IPS DF 6.9 (cell line): Measurements from ENCODE around the gene ADCY7.

Source experiments
- DNase-seq: peaks from one replicate; pipeline ENCODE4 v3.0.0-alpha.2; 2013; ENCODE audit warnings: low read depth, low spot score
- H3K27ac ChIP-seq: one replicate; pipeline ENCODE4 v1.5.1; 2013; ENCODE audit warnings: low read length, control low read depth
- H3K27me3 ChIP-seq: 2 replicates; pipeline ENCODE4 v1.6.1; 2013; ENCODE audit warnings: mild to moderate bottlenecking, low read length; ENCODE audit not compliant: control insufficient read depth, insufficient read depth
- H3K36me3 ChIP-seq: 2 replicates; pipeline ENCODE4 v1.6.1; 2013; ENCODE audit warnings: low read length; ENCODE audit not compliant: control insufficient read depth, insufficient read depth
- H3K4me1 ChIP-seq: 2 replicates; pipeline ENCODE4 v1.6.1; 2013; ENCODE audit warnings: low read length; ENCODE audit not compliant: control insufficient read depth, insufficient read depth
- H3K4me3 ChIP-seq: 2 replicates; pipeline ENCODE4 v1.5.1; 2013; ENCODE audit warnings: mild to moderate bottlenecking, low read length
- H3K9me3 ChIP-seq: 2 replicates; pipeline ENCODE4 v1.6.1; 2013; ENCODE audit warnings: low read length, inconsistent platforms; ENCODE audit not compliant: control insufficient read depth, insufficient read depth
- WGBS: extraction: QIAGEN DNeasy Blood & Tissue Kit; methylation state at CpG from one replicate; pipeline ENCODE4 v1.1.7; 2013; ENCODE audit warnings: mixed read lengths, missing lambda C conversion rate; ENCODE audit not compliant: insufficient read length, insufficient coverage; 5-methylcytosine and 5-hydroxymethylcytosine counted together

ADCY7 gene

DNA sequence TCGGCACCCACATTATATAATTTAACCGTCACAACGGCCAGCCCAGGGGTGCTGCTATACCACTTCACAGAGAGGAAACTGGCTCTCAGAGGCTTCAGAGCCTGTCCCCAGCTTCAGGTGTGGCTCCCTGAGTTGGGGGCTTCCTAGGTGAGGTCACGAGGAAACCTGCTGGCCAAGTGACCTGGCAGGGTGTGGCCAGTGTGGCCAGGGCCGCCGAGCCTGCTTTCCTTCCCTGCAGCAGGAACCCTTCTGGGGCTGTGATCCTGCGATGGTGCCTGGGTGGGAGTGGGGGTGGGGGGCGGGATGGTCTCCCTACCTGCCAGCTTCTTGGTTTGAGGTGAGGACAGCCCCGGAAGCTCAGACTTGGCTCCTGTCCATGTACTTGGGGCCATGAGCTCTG is 39.9 kb downstream of the ADCY7 start:
- H3K27ac ChIP-seq = no peak overlapping the region
- H3K27me3 ChIP-seq = no peaks in the 10 kb centered on the region
- H3K36me3 ChIP-seq = no peaks in the 10 kb centered on the region; the same call in 1 of the 2 replicates
- no peaks in the 10 kb centered on the region for H3K9me3 ChIP-seq
- WGBS = no CpG with 5 or more reads among the region's 9 CpGs
- no peak overlapping the region for H3K4me3 ChIP-seq
- H3K4me1 ChIP-seq = no peaks in the 10 kb centered on the region
- DNase-seq = no peak

GRCh38 chr16:50308237-50308965 is 42.0 kb downstream of the ADCY7 start:
- H3K36me3 ChIP-seq = no peaks in the 10 kb centered on the region; the same call in 1 of the 2 replicates
- H3K27ac ChIP-seq = no peak overlapping the region
- H3K27me3 ChIP-seq = no peaks in the 10 kb centered on the region
- no peak overlapping the region for H3K4me3 ChIP-seq
- no peaks in the 10 kb centered on the region for H3K4me1 ChIP-seq
- H3K9me3 ChIP-seq = no peaks in the 10 kb centered on the region
- WGBS = no CpG with 5 or more reads among the region's 18 CpGs
- no peak for DNase-seq

GRCh38 chr16:50309156-50309526 is 42.8 kb downstream of the ADCY7 start:
- Histone ChIP-seq H3K4me3 (no peak overlapping the region), H3K9me3 (no peaks in the 10 kb centered on the region), H3K36me3 (peaks cover 4% of the 10 kb centered on the region), H3K27ac (no peak overlapping the region), H3K27me3 (no peaks in the 10 kb centered on the region), H3K4me1 (no peaks in the 10 kb centered on the region)
- no CpG with 5 or more reads among the region's 11 CpGs for WGBS
- DNase-seq = no peak

DNA sequence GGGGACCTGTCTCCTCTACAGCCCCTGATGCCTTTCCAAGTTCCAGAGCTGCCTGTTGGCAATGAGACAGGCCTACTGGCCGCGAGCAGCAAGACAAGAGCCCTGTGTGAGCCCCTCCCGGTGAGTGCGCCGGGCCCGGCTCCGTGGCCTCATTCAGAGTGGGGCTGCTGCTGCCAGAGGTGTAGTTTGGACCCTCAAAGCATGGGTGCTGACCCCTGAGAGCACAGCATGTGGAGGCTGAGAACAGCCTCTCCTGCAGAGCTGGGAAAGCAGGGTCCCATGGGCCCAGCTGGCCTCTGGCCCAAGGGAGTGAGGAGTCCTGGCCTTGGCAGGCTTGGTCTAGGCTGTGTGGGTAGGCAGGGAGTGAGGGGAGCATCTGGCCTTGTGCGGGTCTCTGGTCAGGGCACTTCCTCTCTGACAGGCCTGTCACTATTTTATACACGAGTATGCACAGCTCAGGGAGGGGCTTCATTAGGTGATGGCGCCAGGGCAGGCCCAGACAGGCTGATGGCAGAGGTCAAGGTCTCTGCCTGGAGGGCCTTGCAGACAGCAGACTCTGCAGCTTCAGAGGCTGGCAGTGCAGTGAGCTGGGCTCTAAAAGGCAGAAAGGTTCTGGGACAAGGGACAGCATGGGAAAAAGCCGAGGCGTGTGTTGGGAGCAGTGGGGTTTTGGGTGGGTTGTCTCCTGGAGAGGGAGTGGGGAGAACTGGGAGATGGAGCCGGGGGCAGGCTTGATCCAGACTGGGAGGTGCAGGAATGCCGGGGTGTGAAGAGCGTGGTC is 43.4 kb downstream of the ADCY7 start:
- no CpG with 5 or more reads among the region's 15 CpGs for WGBS
- no peak overlapping the region for H3K27ac ChIP-seq
- no peaks in the 10 kb centered on the region for H3K9me3 ChIP-seq
- H3K27me3 ChIP-seq = no peaks in the 10 kb centered on the region
- peaks cover 5% of the 10 kb centered on the region for H3K36me3 ChIP-seq
- H3K4me1 ChIP-seq = no peaks in the 10 kb centered on the region
- no peak for DNase-seq
- no peak overlapping the region for H3K4me3 ChIP-seq

DNA sequence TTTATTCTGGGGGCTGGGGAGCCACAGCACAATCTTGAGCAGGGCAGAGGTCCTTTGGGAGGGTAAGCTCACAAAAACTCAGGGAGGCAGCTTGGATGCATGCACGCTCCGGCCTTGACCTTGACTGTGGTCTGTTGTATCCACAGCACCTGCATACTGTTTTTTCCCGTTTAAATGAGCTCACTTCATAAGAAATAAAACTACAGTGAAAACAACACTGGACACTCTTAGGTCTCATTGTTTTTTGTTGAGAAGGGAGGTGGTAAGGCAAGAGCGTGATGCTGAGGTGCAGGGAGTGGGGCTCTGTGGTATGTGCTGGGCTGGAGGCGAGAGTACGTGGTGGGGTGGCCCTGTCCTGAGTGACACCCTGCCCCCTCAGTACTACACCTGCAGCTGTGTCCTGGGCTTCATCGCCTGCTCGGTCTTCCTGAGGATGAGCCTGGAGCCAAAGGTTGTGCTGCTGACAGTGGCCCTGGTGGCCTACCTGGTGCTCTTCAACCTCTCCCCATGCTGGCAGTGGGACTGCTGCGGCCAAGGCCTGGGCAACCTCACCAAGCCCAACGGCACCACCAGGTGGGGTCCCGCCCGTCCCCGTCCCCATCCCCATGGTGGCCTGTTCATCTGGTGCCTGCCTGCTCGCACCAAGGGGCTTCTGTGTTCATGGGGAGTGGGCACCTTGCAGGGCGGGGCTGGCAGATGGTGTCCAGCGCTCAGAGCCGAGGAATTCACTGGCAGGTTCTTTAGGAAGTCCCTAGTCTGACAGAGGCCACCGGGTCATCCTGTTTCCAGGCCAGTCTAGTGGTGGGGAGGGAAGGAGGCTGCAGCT is 44.2 kb downstream of the ADCY7 start:
- no CpG with 5 or more reads among the region's 18 CpGs for WGBS
- H3K4me1 ChIP-seq = no peaks in the 10 kb centered on the region
- H3K9me3 ChIP-seq = no peaks in the 10 kb centered on the region
- peaks cover 10% of the 10 kb centered on the region for H3K36me3 ChIP-seq
- H3K27me3 ChIP-seq = no peaks in the 10 kb centered on the region
- DNase-seq = no peak
- H3K4me3 ChIP-seq = no peak overlapping the region
- H3K27ac ChIP-seq = no peak overlapping the region

GRCh38 chr16:50311134-50311528 is 44.8 kb downstream of the ADCY7 start:
- Histone ChIP-seq H3K36me3 (peaks cover 13% of the 10 kb centered on the region), H3K4me1 (no peaks in the 10 kb centered on the region), H3K27me3 (no peaks in the 10 kb centered on the region), H3K4me3 (no peak overlapping the region), H3K9me3 (no peaks in the 10 kb centered on the region), H3K27ac (no peak overlapping the region)
- no peak for DNase-seq
- no CpG with 5 or more reads among the region's 4 CpGs for WGBS

DNA sequence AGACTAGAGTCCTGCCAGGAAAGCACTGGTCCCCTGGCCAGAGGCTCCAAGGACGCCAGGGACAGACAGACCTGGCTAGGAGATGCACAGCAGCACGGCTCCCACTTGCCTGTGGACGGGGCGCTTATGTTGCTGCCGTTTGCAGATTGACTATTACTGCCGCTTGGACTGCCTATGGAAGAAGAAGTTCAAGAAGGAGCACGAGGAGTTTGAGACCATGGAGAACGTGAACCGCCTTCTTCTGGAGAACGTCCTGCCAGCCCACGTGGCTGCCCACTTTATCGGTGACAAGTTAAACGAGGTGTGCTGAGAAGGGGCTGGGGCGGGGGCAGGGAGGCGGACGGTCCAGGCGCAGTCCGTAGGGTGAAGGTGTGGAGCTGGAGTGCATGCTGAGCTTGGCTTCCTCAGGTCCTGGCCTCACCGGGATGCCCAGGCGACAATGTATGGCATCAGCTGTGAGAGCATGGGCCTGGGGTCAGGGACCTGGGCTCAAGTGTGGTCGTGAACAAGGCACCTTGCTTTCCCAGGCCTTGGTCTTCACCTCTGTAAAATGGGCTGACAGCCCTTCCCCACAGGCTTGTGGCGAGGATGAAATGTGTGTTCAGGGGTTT is 45.6 kb downstream of the ADCY7 start:
- Histone ChIP-seq H3K9me3 (no peaks in the 10 kb centered on the region), H3K27me3 (no peaks in the 10 kb centered on the region), H3K4me3 (no peak overlapping the region), H3K27ac (no peak overlapping the region), H3K36me3 (peaks cover 13% of the 10 kb centered on the region), H3K4me1 (no peaks in the 10 kb centered on the region)
- DNase-seq = no peak
- WGBS = no CpG with 5 or more reads among the region's 22 CpGs

DNA sequence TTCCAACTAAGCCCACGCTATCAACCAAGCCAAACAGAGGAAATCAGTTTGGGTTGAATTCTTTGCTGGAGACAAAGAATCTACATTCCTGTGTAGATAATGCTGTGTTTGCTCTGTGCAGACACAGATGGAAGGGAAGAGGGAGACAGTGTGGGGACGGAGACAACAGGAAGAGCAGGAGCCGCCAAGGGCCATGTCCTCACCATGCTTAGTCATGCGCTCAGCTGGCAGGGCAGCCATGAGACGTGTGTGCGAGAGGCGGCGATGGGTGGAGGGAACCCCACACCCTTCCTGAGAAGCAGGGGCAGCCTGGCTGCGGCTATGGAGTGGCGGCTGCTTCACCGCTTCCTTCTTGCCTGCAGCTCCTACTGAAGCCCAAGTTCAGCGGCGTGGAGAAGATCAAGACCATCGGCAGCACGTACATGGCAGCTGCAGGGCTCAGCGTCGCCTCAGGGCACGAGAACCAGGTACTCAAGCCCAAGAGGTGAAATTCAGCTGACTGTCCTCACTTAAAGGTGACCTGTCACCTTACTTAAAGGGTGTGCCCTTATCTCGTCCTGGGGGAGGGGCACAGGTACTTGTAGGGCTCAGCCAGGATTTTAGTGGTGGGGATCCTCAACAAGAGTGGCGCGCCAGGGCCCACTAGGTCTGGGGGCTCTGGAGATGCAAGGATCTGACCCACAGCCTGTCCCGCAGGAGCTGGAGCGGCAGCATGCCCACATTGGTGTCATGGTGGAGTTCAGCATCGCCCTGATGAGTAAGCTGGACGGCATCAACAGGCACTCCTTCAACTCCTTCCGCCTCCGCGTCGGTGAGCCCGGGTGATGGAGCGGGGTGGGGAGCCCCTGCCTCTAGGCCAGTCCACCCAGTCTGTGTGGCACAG is 47.5 kb downstream of the ADCY7 start:
- Histone ChIP-seq H3K36me3 (peaks cover 13% of the 10 kb centered on the region), H3K4me3 (no peak overlapping the region), H3K27me3 (no peaks in the 10 kb centered on the region), H3K4me1 (no peaks in the 10 kb centered on the region), H3K9me3 (no peaks in the 10 kb centered on the region), H3K27ac (no peak overlapping the region)
- DNase-seq = no peak
- WGBS = no CpG with 5 or more reads among the region's 31 CpGs

DNA sequence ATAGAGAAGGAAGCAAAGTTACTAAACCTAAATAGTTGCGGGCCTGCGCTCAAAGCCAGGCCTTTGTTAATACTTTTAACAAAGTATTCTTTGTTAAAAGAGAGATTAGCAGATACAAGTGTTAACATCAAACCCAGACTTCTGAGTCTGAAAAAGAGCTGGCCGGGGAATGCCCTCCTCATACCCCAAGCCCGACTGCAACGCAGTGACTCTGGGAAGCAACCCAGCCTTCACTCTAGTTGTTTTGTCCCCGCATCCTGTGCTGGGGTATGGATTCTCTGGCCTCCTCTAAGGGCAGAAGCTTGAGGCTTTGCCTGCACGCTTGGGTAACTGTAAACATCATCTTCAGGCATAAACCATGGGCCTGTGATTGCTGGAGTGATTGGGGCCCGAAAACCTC is 48.3 kb downstream of the ADCY7 start:
- Histone ChIP-seq H3K27me3 (no peaks in the 10 kb centered on the region), H3K4me3 (no peak overlapping the region), H3K4me1 (no peaks in the 10 kb centered on the region)

More for the DNA sequence above, 48.3 kb downstream of the ADCY7 start:
- no peaks in the 10 kb centered on the region for H3K9me3 ChIP-seq
- no peak overlapping the region for H3K27ac ChIP-seq
- WGBS = no CpG with 5 or more reads among the region's 8 CpGs
- DNase-seq = no peak
- H3K36me3 ChIP-seq = peaks cover 14% of the 10 kb centered on the region
